Measurements from ENCODE around the gene FAM90A26. TPM values are rescaled to one million over a fixed set of nuclear protein-coding genes. Genes with fewer than 3 reads are reported as not detected.
"Not testable (repeated sequence)": the region's sequence is repeated elsewhere in the genome, so short reads cannot be mapped to it uniquely, and the experiment has no call there.

FAM90A26 gene
- total and polyA plus RNA-seq, 2 of the 8 experiments (the other 6 are each of a cell fraction or from before 2014, with no cell fraction given) = not detected

DNA sequence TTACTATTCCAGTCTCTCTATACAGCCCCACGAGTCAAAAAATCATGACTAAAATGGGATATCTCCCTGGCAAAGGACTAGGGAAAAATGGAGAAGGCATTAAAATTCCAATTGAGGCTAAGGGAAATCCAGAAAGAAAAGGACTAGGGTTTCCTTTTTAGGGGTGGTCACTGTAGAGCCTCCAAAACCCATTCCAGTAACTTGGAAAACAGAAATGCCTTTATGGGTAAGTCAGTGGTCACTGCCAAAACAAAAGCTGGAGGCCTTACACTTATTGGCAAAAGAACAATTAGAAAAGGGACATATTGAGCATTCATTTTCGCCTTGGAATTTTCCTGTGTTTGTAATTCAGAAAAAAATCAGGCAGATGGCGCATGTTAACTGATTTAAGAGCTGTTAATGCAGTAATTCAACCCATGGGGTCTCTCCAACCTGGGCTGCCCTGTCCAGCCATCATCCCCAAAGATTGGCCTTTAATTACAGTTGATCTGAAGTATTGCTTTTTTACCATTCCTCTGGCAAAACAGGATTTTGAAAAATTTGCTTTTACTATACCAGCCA, 44.5 kb upstream of the FAM90A26 start:
- H3K23ac ChIP-seq (ENCODE audit: insufficient read length); H4K20me1 ChIP-seq (replicated peaks in 1 of 2; ENCODE audit: control insufficient read depth in 1 of 2, insufficient read depth in 2 of 2, low read length in 2 of 2); H3K23me2 ChIP-seq (ENCODE audit: low read depth, low read length); CTCF ChIA-PET (ENCODE audit: partially characterized antibody); H4K5ac ChIP-seq (ENCODE audit: insufficient read length, low read depth, low read length); H3K79me2 ChIP-seq (ENCODE audit: control insufficient read depth in 1 of 2, insufficient read depth in 2 of 2, low read length in 2 of 2); H3K27me3 ChIP-seq (replicated peaks in 1 of 4; ENCODE audit: control insufficient read depth in 3 of 4, extremely low read depth in 1 of 4, insufficient read depth in 3 of 4, low read length in 3 of 4); H2BK120ac ChIP-seq (replicated peaks; ENCODE audit: low read depth, low read length); H2BK5ac ChIP-seq (ENCODE audit: low read depth, low read length); H3K9me3 ChIP-seq (ENCODE audit: insufficient read depth in 2 of 2, low read depth in 1 of 2, low read length in 1 of 2); H2AFZ ChIP-seq (ENCODE audit: low read length); POLR2A ChIA-PET (ENCODE audit: partially characterized antibody); H2BK15ac ChIP-seq (ENCODE audit: low read length); H3K4me2 ChIP-seq (ENCODE audit: insufficient read depth in 1 of 2, low read depth in 2 of 2, low read length in 2 of 2); H4K8ac ChIP-seq (ENCODE audit: extremely low read depth, insufficient read depth, low read length); DNase-seq (ENCODE audit: low read depth in 1 of 2, low spot score in 2 of 2); H3K56ac ChIP-seq (replicated peaks; ENCODE audit: insufficient read length, low read depth, low read length); H3K4me1 ChIP-seq (replicated peaks in 1 of 4; ENCODE audit: control insufficient read depth in 3 of 4, insufficient read depth in 4 of 4, low read length in 3 of 4); H3K36me3 ChIP-seq (ENCODE audit: control insufficient read depth in 2 of 4, insufficient read depth in 4 of 4, low read length in 3 of 4); FAIRE-seq; H3K79me1 ChIP-seq (ENCODE audit: low read depth, low read length); H2BK12ac ChIP-seq (ENCODE audit: low read depth, low read length); H3K27ac ChIP-seq (ENCODE audit: low read depth, low read length); H2AK5ac ChIP-seq (ENCODE audit: low read depth, low read length); H3K9ac ChIP-seq (replicated peaks in 1 of 4; ENCODE audit: extremely low read depth in 1 of 4, low read depth in 3 of 4, low read length in 3 of 4); H2BK20ac ChIP-seq (ENCODE audit: low read length); H3K18ac ChIP-seq (ENCODE audit: extremely low read depth, low read length); H4K91ac ChIP-seq (replicated peaks; ENCODE audit: insufficient read length, low read length); H3K4me3 ChIP-seq (ENCODE audit: extremely low read depth in 1 of 4, insufficient read depth in 2 of 4, low read depth in 3 of 4, low read length in 4 of 4); H3K4ac ChIP-seq (replicated peaks; ENCODE audit: insufficient read length, low read depth, low read length); H3K14ac ChIP-seq (ENCODE audit: insufficient read length): not testable (repeated sequence)
- 46% methylated on average over 3 of the region's 3 CpGs; no CpG with 5 or more reads in 1 of the 2 experiments for WGBS, 2 experiments (ENCODE audit: extremely low coverage in 1 of 2, insufficient coverage in 1 of 2, insufficient read length in 1 of 2, insufficient replicate concordance in 2 of 2, low coverage in 1 of 2, low lambda C conversion rate in 2 of 2, missing lambda C conversion rate in 1 of 2)

DNA sequence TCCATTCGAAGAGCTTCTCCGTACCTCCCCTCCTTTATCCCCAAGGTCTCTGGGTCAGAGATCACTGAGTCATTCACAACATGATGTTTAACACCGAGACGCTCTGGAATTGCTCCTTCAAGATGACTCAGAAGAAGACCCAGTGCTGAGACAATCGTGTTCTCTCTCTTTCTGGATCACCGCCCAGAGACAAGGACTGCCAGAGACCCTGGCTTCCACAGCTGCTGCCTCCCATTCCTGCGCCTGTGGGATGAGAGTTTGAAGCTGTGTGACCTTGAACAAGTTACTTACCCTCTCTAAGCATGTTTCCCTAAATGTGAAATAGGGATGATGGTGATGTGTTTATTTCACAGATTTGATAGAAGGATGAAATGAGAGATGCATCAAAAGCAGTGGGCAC, 38.8 kb upstream of the FAM90A26 start:
- H3K9ac ChIP-seq (replicated peaks in 1 of 4; ENCODE audit: extremely low read depth in 1 of 4, low read depth in 3 of 4, low read length in 3 of 4); H2BK20ac ChIP-seq (ENCODE audit: low read length); H4K91ac ChIP-seq (replicated peaks; ENCODE audit: insufficient read length, low read length); H2AK5ac ChIP-seq (ENCODE audit: low read depth, low read length); H3K23ac ChIP-seq (ENCODE audit: insufficient read length); H3K36me3 ChIP-seq (ENCODE audit: control insufficient read depth in 2 of 4, insufficient read depth in 4 of 4, low read length in 3 of 4); H3K4me3 ChIP-seq (ENCODE audit: extremely low read depth in 1 of 4, insufficient read depth in 2 of 4, low read depth in 3 of 4, low read length in 4 of 4); H4K8ac ChIP-seq (ENCODE audit: extremely low read depth, insufficient read depth, low read length); H3K4me2 ChIP-seq (ENCODE audit: insufficient read depth in 1 of 2, low read depth in 2 of 2, low read length in 2 of 2); H3K79me2 ChIP-seq (ENCODE audit: control insufficient read depth in 1 of 2, insufficient read depth in 2 of 2, low read length in 2 of 2); H4K20me1 ChIP-seq (replicated peaks in 1 of 2; ENCODE audit: control insufficient read depth in 1 of 2, insufficient read depth in 2 of 2, low read length in 2 of 2); H3K14ac ChIP-seq (ENCODE audit: insufficient read length); H2BK5ac ChIP-seq (ENCODE audit: low read depth, low read length); H3K56ac ChIP-seq (replicated peaks; ENCODE audit: insufficient read length, low read depth, low read length); H2BK120ac ChIP-seq (replicated peaks; ENCODE audit: low read depth, low read length); DNase-seq (ENCODE audit: low read depth in 1 of 2, low spot score in 2 of 2); POLR2A ChIA-PET (ENCODE audit: partially characterized antibody); FAIRE-seq; H2AFZ ChIP-seq (ENCODE audit: low read length); H3K4ac ChIP-seq (replicated peaks; ENCODE audit: insufficient read length, low read depth, low read length); H2BK12ac ChIP-seq (ENCODE audit: low read depth, low read length); H3K27ac ChIP-seq (ENCODE audit: low read depth, low read length); H3K18ac ChIP-seq (ENCODE audit: extremely low read depth, low read length); CTCF ChIA-PET (ENCODE audit: partially characterized antibody); H2BK15ac ChIP-seq (ENCODE audit: low read length); H3K23me2 ChIP-seq (ENCODE audit: low read depth, low read length); H4K5ac ChIP-seq (ENCODE audit: insufficient read length, low read depth, low read length); H3K27me3 ChIP-seq (replicated peaks in 1 of 4; ENCODE audit: control insufficient read depth in 3 of 4, extremely low read depth in 1 of 4, insufficient read depth in 3 of 4, low read length in 3 of 4); H3K4me1 ChIP-seq (replicated peaks in 1 of 4; ENCODE audit: control insufficient read depth in 3 of 4, insufficient read depth in 4 of 4, low read length in 3 of 4); H3K79me1 ChIP-seq (ENCODE audit: low read depth, low read length): not testable (repeated sequence)
- 75% methylated on average over 6 of the region's 7 CpGs; no CpG with 5 or more reads in 1 of the 2 experiments for WGBS, 2 experiments (ENCODE audit: extremely low coverage in 1 of 2, insufficient coverage in 1 of 2, insufficient read length in 1 of 2, insufficient replicate concordance in 2 of 2, low coverage in 1 of 2, low lambda C conversion rate in 2 of 2, missing lambda C conversion rate in 1 of 2)
- H3K9me3 ChIP-seq (ENCODE audit: insufficient read depth in 2 of 2, low read depth in 1 of 2, low read length in 1 of 2) = peaks cover 0 to 17% of the 10 kb centered on the region in 2 experiments; a peak in 2 of 4 replicates
